ENCODE data around the gene SSR3.

GRCh38 chr3:156548041-156548687, 6.8 kb downstream of the SSR3 start:
- TF ChIP-seq CTCF (IDR thresholded peaks at IDR 0.05) (no peak), POLR2A (IDR thresholded peaks at IDR 0.05) (no peak), POLR2AphosphoS5 (IDR thresholded peaks at IDR 0.05) (no peak)

Data from stomach (tissue), 4 donors.